HPDE6-E6E7 (cell line): ENCODE data around the gene NANOS2.

Source experiments
- DNase-seq: peaks from one replicate; pipeline ENCODE4 v3.0.0; 2011; ENCODE audit warnings: missing footprints; ENCODE audit errors: extremely low spot score

Gene NANOS2

DNA sequence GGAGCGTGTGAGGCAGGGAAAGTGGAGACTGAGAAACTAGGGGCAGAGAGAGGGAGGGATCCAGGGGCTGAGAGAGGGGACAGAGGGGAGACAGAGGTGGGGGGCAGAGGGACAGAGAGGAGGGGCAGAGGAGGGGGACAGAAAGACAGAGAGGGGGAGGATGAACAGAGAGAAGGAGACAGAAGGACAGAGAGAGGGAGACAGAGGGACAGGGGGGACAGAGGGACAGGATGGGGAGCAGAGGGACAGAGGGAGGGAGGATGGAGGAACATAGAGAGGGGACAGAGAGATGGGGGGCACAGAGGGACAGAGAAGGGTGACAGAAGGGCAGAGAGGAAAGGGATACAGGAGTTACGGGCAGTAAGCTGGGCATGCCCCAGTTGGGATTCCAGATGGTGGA lies 14.7 kb upstream of the NANOS2 start:
- DNase-seq: no peak

- DNase-seq: peak; percentile 99
Observed at GRCh38 chr19:45927565-45928261, 13.1 kb upstream of the NANOS2 start.

DNA sequence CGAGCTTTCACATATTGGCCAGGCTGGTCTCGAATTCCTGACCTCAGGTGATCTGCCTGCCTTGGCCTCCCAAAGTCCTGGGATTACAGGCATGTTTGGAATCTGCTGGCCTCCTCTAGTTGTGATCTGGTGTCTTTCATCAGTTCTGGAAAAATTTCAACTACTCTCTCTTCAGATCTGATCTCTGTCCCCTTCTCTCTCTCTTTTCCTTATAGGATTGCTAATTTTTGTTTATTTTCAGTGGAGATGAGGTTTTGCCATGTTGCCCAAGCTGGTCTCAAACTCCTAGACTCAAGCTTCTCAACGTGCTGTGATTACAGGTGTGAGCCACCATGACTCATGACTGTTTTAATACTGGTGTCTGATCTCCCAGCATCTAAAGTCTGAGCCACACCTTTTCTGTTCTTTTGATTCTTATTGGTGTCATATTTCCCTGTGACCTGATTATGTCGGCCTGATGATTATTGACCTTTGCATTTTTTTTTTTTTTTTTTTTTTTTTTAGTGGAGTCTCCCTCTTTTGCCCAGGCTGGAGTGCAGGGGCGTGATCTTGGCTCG lies 10.4 kb upstream of the NANOS2 start:
- DNase-seq: no peak

- no peak for DNase-seq
Observed at GRCh38 chr19:45922281-45922680, 7.7 kb upstream of the NANOS2 start.

- DNase-seq: no peak
Observed at GRCh38 chr19:45920458-45920857, 5.9 kb upstream of the NANOS2 start.

DNA sequence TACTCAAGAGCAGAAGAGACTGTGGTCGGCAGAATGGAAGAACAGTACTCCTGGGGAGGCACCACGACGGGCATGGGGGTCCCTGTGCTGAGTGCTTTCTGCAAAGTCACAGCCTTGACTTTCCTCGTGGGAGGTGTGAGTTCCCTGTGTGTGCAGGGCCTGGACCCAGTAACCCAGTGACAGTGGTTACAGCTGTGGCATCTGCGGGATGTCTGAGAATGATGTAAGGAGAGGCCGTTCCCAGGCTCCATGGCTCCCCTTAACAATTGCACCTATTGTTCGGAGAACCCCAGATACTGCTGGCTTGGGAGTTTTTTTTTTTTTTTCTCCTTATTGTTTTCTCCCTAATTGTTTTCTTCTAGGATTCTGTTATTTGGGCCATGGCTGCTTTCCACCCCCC lies 5.1 kb upstream of the NANOS2 start:
- no peak for DNase-seq

DNA sequence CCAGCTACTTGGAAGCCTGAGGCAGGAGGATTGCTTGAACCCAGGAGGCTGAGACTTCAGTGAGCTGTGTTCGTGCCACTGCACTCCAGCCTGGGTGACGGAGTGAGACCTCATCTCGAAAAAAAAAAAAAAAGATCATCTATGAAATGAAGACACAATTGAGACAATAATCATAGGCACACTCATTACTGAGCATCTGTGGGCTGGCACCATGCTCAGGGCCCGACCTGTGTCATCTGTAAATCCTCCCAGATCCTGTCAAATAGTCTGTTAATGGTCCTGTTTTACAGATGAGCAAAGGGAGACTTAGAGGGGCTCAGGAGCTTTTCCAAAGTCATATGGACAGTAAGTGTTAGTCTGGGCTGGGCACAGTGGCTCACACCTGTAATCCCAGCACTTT lies 4.1 kb upstream of the NANOS2 start:
- DNase-seq: no peak

GRCh38 chr19:45917421-45918091 lies 3.0 kb upstream of the NANOS2 start:
- no peak for DNase-seq

DNA sequence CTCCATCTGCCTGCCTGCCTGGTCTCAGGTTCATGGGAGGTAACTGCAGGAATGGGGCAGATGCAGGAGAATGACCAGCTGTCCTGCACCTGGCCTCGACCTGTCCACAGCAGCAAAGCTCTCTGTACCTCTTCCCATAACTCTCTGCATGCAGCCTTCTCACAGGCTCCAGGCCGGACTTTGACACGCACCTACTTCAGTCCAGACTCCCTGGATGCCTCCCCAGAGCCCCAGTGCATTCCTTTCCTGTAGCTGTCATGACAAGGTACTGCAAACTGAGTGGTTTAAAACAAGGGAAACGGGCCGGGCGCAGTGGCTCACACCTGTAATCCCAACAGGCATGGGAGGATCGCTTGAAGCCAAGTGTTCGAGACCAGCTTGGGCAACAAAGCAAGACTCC lies 3.3 kb downstream of the NANOS2 start:
- no peak for DNase-seq

- no peak for DNase-seq
Observed at GRCh38 chr19:45908956-45909355, 5.6 kb downstream of the NANOS2 start.

GRCh38 chr19:45906221-45906620 lies 8.4 kb downstream of the NANOS2 start:
- no peak for DNase-seq

DNA sequence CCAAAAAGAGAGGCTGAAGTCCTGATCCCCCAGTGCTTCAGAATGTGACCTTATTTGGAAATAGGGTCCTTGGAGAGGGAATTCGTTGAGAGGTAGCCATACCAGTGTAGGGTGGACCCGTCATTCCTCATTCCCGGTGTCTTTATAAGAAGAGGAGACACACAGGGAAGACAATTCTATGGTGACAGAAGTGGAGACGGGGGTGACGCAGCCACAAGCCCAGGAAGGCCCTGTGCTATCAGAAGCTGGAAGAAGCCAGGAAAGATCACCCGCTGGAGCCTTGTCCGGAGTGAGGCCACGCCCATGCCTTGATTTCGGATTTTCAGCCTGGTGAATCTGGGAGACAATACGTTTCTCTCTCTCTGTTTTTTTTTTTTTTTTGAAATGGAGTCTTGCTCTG lies 9.6 kb downstream of the NANOS2 start:
- DNase-seq: no peak

- DNase-seq: peak; percentile 100
Observed at GRCh38 chr19:45902651-45903625, 11.6 kb downstream of the NANOS2 start.

- DNase-seq: no peak
Observed at GRCh38 chr19:45901912-45902650, 12.5 kb downstream of the NANOS2 start, which contains the start of gene MYPOP. TSS of gene MYPOP (minus strand) at chr19:45902613. CDS start at chr19:45901773, 840 bp downstream.

GRCh38 chr19:45901432-45901911 lies 13.1 kb downstream of the NANOS2 start:
- no peak for DNase-seq

GRCh38 chr19:45900738-45901431 lies 13.7 kb downstream of the NANOS2 start:
- DNase-seq: no peak

GRCh38 chr19:45899919-45900589 lies 14.5 kb downstream of the NANOS2 start:
- DNase-seq: no peak

DNA sequence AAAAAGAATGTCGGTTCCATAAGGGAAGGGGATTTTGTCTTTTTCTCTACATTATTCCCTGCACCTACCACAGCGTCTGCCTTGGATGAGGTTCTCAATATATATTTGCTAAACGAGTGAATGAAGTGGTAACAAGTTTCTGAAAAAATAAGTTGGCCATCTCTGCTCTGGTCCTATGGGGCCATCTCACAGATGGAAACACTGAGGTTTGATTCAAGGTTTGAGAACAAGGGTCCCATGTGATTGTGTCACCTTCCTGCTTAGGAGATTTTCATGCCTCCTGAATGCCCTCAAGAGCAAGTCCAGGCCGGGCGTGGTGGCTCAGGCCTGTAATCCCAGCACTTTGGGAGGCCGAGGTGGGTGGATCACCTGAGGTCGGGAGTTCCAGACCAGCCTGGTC lies 15.3 kb downstream of the NANOS2 start:
- DNase-seq: no peak

DNA sequence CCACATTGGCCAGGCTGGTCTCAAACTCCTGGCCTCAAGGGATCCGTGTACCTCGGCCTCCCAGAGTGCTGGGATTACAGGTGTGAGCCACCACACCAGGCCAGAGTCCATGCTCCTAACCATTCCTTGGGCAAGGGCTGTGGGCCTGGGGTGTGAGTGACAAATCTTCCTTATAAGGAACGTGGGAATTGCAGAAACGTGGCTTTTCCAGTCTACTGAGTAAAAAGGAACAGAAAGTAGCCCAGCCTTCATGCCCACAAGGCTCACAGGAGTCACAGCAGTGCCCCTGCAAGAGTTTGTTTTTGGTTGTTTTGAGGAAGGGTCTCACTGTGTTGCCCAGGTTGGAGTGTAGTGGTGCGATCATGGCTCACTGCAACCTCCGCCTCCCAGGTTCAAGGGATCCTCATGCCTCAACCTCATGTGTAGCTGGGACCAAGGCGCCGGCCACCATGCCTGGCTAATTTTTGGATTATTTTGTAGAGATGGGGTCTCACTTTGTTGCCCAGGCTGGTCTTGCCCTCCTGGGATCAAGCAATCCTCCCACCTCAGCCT lies 17.2 kb downstream of the NANOS2 start:
- no peak for DNase-seq
